ENCODE results near the gene IVD.
A peak's percentile ranks its signal among the peaks of the same experiment; 100 is the strongest.

Gene IVD

GRCh38 chr15:40365624-40366456, 39.8 kb upstream of the IVD start:
- Mint-ChIP-seq H3K9me3 (no peaks in the 10 kb centered on the region), H3K27me3 (ENCODE audit: low read depth) (peaks cover 58% of the 10 kb centered on the region), H3K27ac (no peak overlapping the region), H3K36me3 (ENCODE audit: low read depth) (no peaks in the 10 kb centered on the region), H3K4me1 (peaks cover 12% of the 10 kb centered on the region), H3K4me3 (peak overlapping the region in 1 of 3 experiments; percentile 25)
- no peak for TF ChIP-seq CTCF (IDR thresholded peaks at IDR 0.05; ENCODE audit: unreplicated experiment in 3 of 3)

- peaks cover 55% of the 10 kb centered on the region for H3K27me3 Mint-ChIP-seq (ENCODE audit: low read depth)
- peaks cover 20% of the 10 kb centered on the region for H3K4me1 Mint-ChIP-seq
- no peak for TF ChIP-seq CTCF (IDR thresholded peaks at IDR 0.05; ENCODE audit: unreplicated experiment in 3 of 3)
- no peaks in the 10 kb centered on the region for H3K36me3 Mint-ChIP-seq (ENCODE audit: low read depth)
- H3K27ac Mint-ChIP-seq, result no peak overlapping the region
- no peak overlapping the region for H3K4me3 Mint-ChIP-seq
- H3K9me3 Mint-ChIP-seq, result no peaks in the 10 kb centered on the region
Measured at GRCh38 chr15:40366457-40367370, 38.9 kb upstream of the IVD start.

- Mint-ChIP-seq H3K4me1 (peaks cover 27% of the 10 kb centered on the region), H3K27ac (no peak overlapping the region), H3K27me3 (ENCODE audit: low read depth) (peaks cover 50% of the 10 kb centered on the region), H3K9me3 (no peaks in the 10 kb centered on the region), H3K4me3 (no peak overlapping the region), H3K36me3 (ENCODE audit: low read depth) (no peaks in the 10 kb centered on the region)
- TF ChIP-seq CTCF (IDR thresholded peaks at IDR 0.05; ENCODE audit: unreplicated experiment in 3 of 3), result no peak
Measured at GRCh38 chr15:40367371-40367685, 38.3 kb upstream of the IVD start.

- TF ChIP-seq CTCF (IDR thresholded peaks at IDR 0.05; ENCODE audit: unreplicated experiment in 3 of 3), result peak; percentile 71 to 87 (median 81)
- Mint-ChIP-seq H3K36me3 (ENCODE audit: low read depth) (no peaks in the 10 kb centered on the region), H3K4me1 (peaks cover 28% of the 10 kb centered on the region), H3K9me3 (no peaks in the 10 kb centered on the region), H3K4me3 (no peak overlapping the region), H3K27me3 (ENCODE audit: low read depth) (peaks cover 45% of the 10 kb centered on the region), H3K27ac (no peak overlapping the region)
Measured at GRCh38 chr15:40367686-40368611, 37.6 kb upstream of the IVD start.

GRCh38 chr15:40368719-40369473, 36.7 kb upstream of the IVD start:
- H3K9me3 Mint-ChIP-seq, result no peaks in the 10 kb centered on the region
- TF ChIP-seq CTCF (IDR thresholded peaks at IDR 0.05; ENCODE audit: unreplicated experiment in 3 of 3), result no peak
- peak overlapping the region; percentile 21 to 67 (median 64) for H3K4me3 Mint-ChIP-seq
- peak overlapping the region in 1 of 3 experiments; percentile 55 for H3K27ac Mint-ChIP-seq
- H3K36me3 Mint-ChIP-seq (ENCODE audit: low read depth), result no peaks in the 10 kb centered on the region
- H3K27me3 Mint-ChIP-seq (ENCODE audit: low read depth), result peaks cover 45% of the 10 kb centered on the region
- peaks cover 28% of the 10 kb centered on the region for H3K4me1 Mint-ChIP-seq

Data from nephron (organoid).